Uterus (tissue), 2 donors: ENCODE data around the gene NDC1.

Experiments
- CTCF ChIP-seq, 4 experiments: fragments of 200-600 bp in 2 of 4; fragments of 450-650 bp in 2 of 4; sonication (generic) in 2 of 4; IDR thresholded peaks; one replicate each; pipeline ENCODE4 v1.5.1; 2016 to 2019; ENCODE audit warnings: antibody characterized with exemption in 4 of 4, mild to moderate bottlenecking in 2 of 4, moderate library complexity in 1 of 4
- POLR2A ChIP-seq, 2 donors: fragments of 450-650 bp; IDR thresholded peaks; one replicate each; pipeline ENCODE4 v1.6.1; 2016; ENCODE audit warnings: antibody characterized with exemption in 2 of 2, mild to moderate bottlenecking in 1 of 2, moderate library complexity in 1 of 2

- no peak for TF ChIP-seq POLR2A (IDR thresholded peaks at IDR 0.05)
- no peak for TF ChIP-seq CTCF (IDR thresholded peaks at IDR 0.05)
These were observed 90.3 kb downstream of the NDC1 start for GRCh38 chr1:53747841-53748240.
